ENCODE data around the gene DCBLD2. TPM values are rescaled to one million over a fixed set of nuclear protein-coding genes. Genes with fewer than 3 reads are reported as not detected.

DCBLD2 gene
- total and polyA plus RNA-seq, 2 of the 4 experiments (the other 2 are of a cell fraction), result 121 to 196 TPM

GRCh38 chr3:98776140-98776493 lies 125.4 kb downstream of the DCBLD2 start:
- no TSS peak for BruUV-seq (replicated peaks)
- in situ Hi-C loops (cut with MboI; ENCODE audit: low sequenced_read_pairs), result no loop called here

More at GRCh38 chr3:98776140-98776493, 125.4 kb downstream of the DCBLD2 start:
- ChIA-PET POLR2A (ENCODE audit: unreplicated experiment) (no interaction called here), CTCF (no interaction called here)
- Histone ChIP-seq H3K56ac (ENCODE audit: extremely low read depth, insufficient read depth, low read length) (no peak overlapping the region), H3K9ac (ENCODE audit: low read depth, low read length) (no peak overlapping the region), H3K4me3 (ENCODE audit: insufficient read depth, low read depth, low read length) (no peak overlapping the region), H3K4me1 (ENCODE audit: control insufficient read depth, insufficient read depth, low read length) (peaks cover 7% of the 10 kb centered on the region), H3K79me1 (ENCODE audit: low read depth in 1 of 2, low read length in 2 of 2) (no peaks in the 10 kb centered on the region), H3K14ac (replicated peaks; ENCODE audit: low read depth, low read length) (no peak overlapping the region), H2AK9ac (replicated peaks; ENCODE audit: low read depth, low read length, poor library complexity) (no peak overlapping the region), H3K18ac (ENCODE audit: low read depth, low read length) (no peak overlapping the region), H3K9me1 (ENCODE audit: insufficient read depth, low read length) (peaks cover 14% of the 10 kb centered on the region), H3K9me3 (ENCODE audit: control insufficient read depth, insufficient read depth, low read length) (no peaks in the 10 kb centered on the region), H2AK5ac (ENCODE audit: low read depth, low read length) (no peak overlapping the region), H3K27ac (ENCODE audit: insufficient read depth, low read length) (no peak overlapping the region), H2BK5ac (ENCODE audit: low read depth, low read length, poor library complexity, severe bottlenecking) (no peak overlapping the region), H3K36me3 (ENCODE audit: control insufficient read depth, insufficient read depth, low read length) (no peaks in the 10 kb centered on the region), H2AFZ (replicated peaks; ENCODE audit: low read length, poor library complexity) (no peak overlapping the region), H2BK20ac (ENCODE audit: low read depth, low read length) (no peak overlapping the region), H4K5ac (ENCODE audit: low read depth, low read length) (no peak overlapping the region), H3K27me3 (ENCODE audit: control insufficient read depth, insufficient read depth, low read length) (no peaks in the 10 kb centered on the region), H3K4ac (ENCODE audit: low read depth, low read length) (no peak overlapping the region), H3K23ac (ENCODE audit: low read depth, low read length) (no peak overlapping the region), H3K4me2 (ENCODE audit: low read depth, low read length) (no peak overlapping the region), H2BK120ac (ENCODE audit: low read depth, low read length) (no peak overlapping the region), H4K91ac (ENCODE audit: insufficient read depth, low read depth, low read length) (no peak overlapping the region), H2BK15ac (ENCODE audit: low read depth, low read length) (no peak overlapping the region), H4K8ac (ENCODE audit: low read depth in 2 of 2, low read length in 2 of 2) (no peak overlapping the region), H4K20me1 (ENCODE audit: insufficient read depth, low read length) (peaks cover 7% of the 10 kb centered on the region; the same call in 1 of the 2 replicates)
- TF ChIP-seq MAZ (IDR thresholded peaks at IDR 0.05; ENCODE audit: borderline replicate concordance, low read depth, low read length) (no peak), ELK1 (IDR thresholded peaks at IDR 0.05; ENCODE audit: borderline replicate concordance, low read depth, low read length) (no peak), RAD21 (IDR thresholded peaks at IDR 0.05; ENCODE audit: low read length) (no peak), SMC3 (IDR thresholded peaks at IDR 0.05; ENCODE audit: low read depth, low read length) (no peak), MXI1 (IDR thresholded peaks at IDR 0.05; ENCODE audit: borderline replicate concordance, low read depth, low read length) (no peak), POLR2A (IDR thresholded peaks at IDR 0.05; ENCODE audit: low read depth, low read length) (no peak), CTCF (conservative IDR thresholded peaks at IDR 0.05; ENCODE audit: low read depth, low read length) (no peak)
- ATAC-seq (ENCODE audit: low read depth), result no peak
- dilution Hi-C loops (cut with HindIII; ENCODE audit: low sequenced_read_pairs, unreplicated experiment), result no loop called here
- DNase-seq, result no peak
- intact Hi-C loops (cut with micrococcal nuclease), result no loop called here
